ENCODE measurements around the gene MYO1C. TPM values are rescaled to one million over a fixed set of nuclear protein-coding genes. Genes with fewer than 3 reads are reported as not detected.

Gene MYO1C
- total RNA-seq, 1 experiment from 2014 or later = 227 TPM

DNA sequence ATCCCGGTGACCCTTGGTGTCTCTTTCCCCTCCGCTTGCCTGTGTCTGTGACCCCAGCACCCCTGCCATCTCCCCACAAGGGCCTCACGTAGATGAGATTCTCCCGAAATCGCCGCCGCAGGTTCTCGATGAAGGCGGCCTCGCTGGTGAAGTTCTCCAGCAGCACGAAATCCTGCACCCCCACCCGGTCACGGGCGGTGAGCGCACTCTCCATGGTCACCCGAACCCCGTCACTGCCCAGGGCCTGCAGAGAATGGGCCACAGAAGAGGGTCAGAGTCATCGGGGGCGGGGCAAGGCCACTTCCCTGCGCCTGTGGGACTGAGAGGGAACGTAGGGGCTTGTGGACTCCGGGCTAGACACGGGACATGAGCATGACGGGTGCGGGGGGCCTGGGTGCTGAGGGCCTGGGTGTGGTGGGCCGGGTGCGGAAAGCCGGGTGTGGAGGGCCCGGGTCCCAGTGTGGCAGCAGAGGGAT lies 8.4 kb downstream of the MYO1C start:
- Histone ChIP-seq H3K9ac (ENCODE audit: low read length) (peak overlapping the region; percentile 30), H3K27ac (ENCODE audit: low read depth, low read length) (peak overlapping the region; percentile 97), H3K36me3 (ENCODE audit: control insufficient read depth in 1 of 2, insufficient read depth in 2 of 2, low read length in 2 of 2) (peaks cover 18 to 26% of the 10 kb centered on the region in 2 experiments; a peak in 3 of 4 replicates), H3K4me1 (ENCODE audit: control insufficient read depth in 1 of 2, insufficient read depth in 2 of 2, low read length in 2 of 2) (peaks cover 14 to 43% of the 10 kb centered on the region in 2 experiments), H3K4me2 (ENCODE audit: low read length) (peak overlapping the region; percentile 81), H4K20me1 (ENCODE audit: insufficient read depth) (no peaks in the 10 kb centered on the region), H3K4me3 (replicated peaks in 1 of 2; ENCODE audit: low read depth in 1 of 2, low read length in 2 of 2) (peak overlapping the region; percentile 34 to 71), H3K79me2 (ENCODE audit: insufficient read depth, low read length) (peaks cover 38% of the 10 kb centered on the region), H3K9me2 (ENCODE audit: insufficient read depth) (no peaks in the 10 kb centered on the region), H2AFZ (ENCODE audit: low read depth, low read length, poor library complexity, severe bottlenecking) (no peak overlapping the region), H3K27me3 (ENCODE audit: insufficient read depth, low read length) (no peaks in the 10 kb centered on the region), H3K9me3 (ENCODE audit: control insufficient read depth in 1 of 2, insufficient read depth in 1 of 2, low read depth in 1 of 2, low read length in 2 of 2) (no peaks in the 10 kb centered on the region)
- TF ChIP-seq POLR2AphosphoS5 (IDR thresholded peaks at IDR 0.05; ENCODE audit: low read depth, low read length) (0 out of 2 replicates have a peak, but pooled peaks have one; percentile 11), YY1 (IDR thresholded peaks at IDR 0.05; ENCODE audit: extremely low read depth, insufficient replicate concordance, low read depth, low read length) (no peak)
- DNase-seq (ENCODE audit: low read depth, low spot score) (no peak), ATAC-seq (no peak)
- intact Hi-C loops (cut with micrococcal nuclease) = loop anchor here (10.0 kb wide), 1 partner anchor 151 kb away; no protein-coding TSS in a partner anchor
- no TSS peak for BruUV-seq (replicated peaks)
- POLR2A ChIA-PET = interaction anchor here (1.9 kb wide), 1 partner anchor 22 kb away, joined by 16 read pairs; no protein-coding TSS in a partner anchor
- CTCF ChIA-PET = interaction anchor here (0.9 kb wide), 1 partner anchor 146 kb away, joined by 3 read pairs; no protein-coding TSS in a partner anchor
- RAD21 ChIA-PET (ENCODE audit: low non-redundant PET in 1 of 2, low total read pairs in 2 of 2, uncharacterized antibody in 2 of 2, unreplicated experiment in 2 of 2) = no interaction called here

GRCh38 chr17:1482680-1483079 lies 9.8 kb downstream of the MYO1C start:
- Histone ChIP-seq H3K4me3 (replicated peaks in 1 of 2; ENCODE audit: low read depth in 1 of 2, low read length in 2 of 2) (no peak overlapping the region), H3K27me3 (ENCODE audit: insufficient read depth, low read length) (no peaks in the 10 kb centered on the region), H3K9ac (ENCODE audit: low read length) (no peak overlapping the region), H4K20me1 (ENCODE audit: insufficient read depth) (no peaks in the 10 kb centered on the region), H3K79me2 (ENCODE audit: insufficient read depth, low read length) (peaks cover 30% of the 10 kb centered on the region), H3K4me2 (ENCODE audit: low read length) (no peak overlapping the region), H3K9me2 (ENCODE audit: insufficient read depth) (no peaks in the 10 kb centered on the region), H3K36me3 (ENCODE audit: control insufficient read depth in 1 of 2, insufficient read depth in 2 of 2, low read length in 2 of 2) (peaks cover 19 to 37% of the 10 kb centered on the region in 2 experiments; a peak in 3 of 4 replicates), H2AFZ (ENCODE audit: low read depth, low read length, poor library complexity, severe bottlenecking) (no peak overlapping the region), H3K4me1 (ENCODE audit: control insufficient read depth in 1 of 2, insufficient read depth in 2 of 2, low read length in 2 of 2) (peaks cover 6 to 31% of the 10 kb centered on the region in 2 experiments), H3K27ac (ENCODE audit: low read depth, low read length) (no peak overlapping the region; the same call in 1 of the 2 replicates), H3K9me3 (ENCODE audit: control insufficient read depth in 1 of 2, insufficient read depth in 1 of 2, low read depth in 1 of 2, low read length in 2 of 2) (no peaks in the 10 kb centered on the region)
- no TSS peak for BruUV-seq (replicated peaks)
- ChIA-PET RAD21 (ENCODE audit: low non-redundant PET in 1 of 2, low total read pairs in 2 of 2, uncharacterized antibody in 2 of 2, unreplicated experiment in 2 of 2) (no interaction called here), CTCF (no interaction called here), POLR2A (no interaction called here)
- intact Hi-C loops (cut with micrococcal nuclease) = loop anchor here (10.0 kb wide), 1 partner anchor 152 kb away; no protein-coding TSS in a partner anchor
- DNase-seq (ENCODE audit: low read depth, low spot score) (no peak), ATAC-seq (no peak)
- TF ChIP-seq ZFX (IDR thresholded peaks at IDR 0.05) (no peak), POLR2AphosphoS5 (IDR thresholded peaks at IDR 0.05; ENCODE audit: low read depth, low read length) (no peak), FOSL1 (IDR thresholded peaks at IDR 0.05; ENCODE audit: low read depth) (no peak), SRF (IDR thresholded peaks at IDR 0.05; ENCODE audit: low read depth) (no peak), CBX3 (IDR thresholded peaks at IDR 0.05; ENCODE audit: low read depth) (no peak), SP1 (IDR thresholded peaks at IDR 0.05; ENCODE audit: low read depth) (no peak), JUND (IDR thresholded peaks at IDR 0.05) (no peak), CEBPB (IDR thresholded peaks at IDR 0.05; ENCODE audit: low read depth) (no peak), RAD21 (IDR thresholded peaks at IDR 0.05; ENCODE audit: low read depth) (no peak), ZNF274 (IDR thresholded peaks at IDR 0.05; ENCODE audit: low read depth, low read length) (no peak)
- TF ChIP-seq, protein P1, sequence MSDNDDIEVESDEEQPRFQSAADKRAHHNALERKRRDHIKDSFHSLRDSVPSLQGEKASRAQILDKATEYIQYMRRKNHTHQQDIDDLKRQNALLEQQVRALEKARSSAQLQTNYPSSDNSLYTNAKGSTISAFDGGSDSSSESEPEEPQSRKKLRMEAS (IDR thresholded peaks at IDR 0.05) = no peak
- TF ChIP-seq, protein P2, sequence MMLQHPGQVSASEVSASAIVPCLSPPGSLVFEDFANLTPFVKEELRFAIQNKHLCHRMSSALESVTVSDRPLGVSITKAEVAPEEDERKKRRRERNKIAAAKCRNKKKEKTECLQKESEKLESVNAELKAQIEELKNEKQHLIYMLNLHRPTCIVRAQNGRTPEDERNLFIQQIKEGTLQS (IDR thresholded peaks at IDR 0.05) = no peak
- TF ChIP-seq, protein P3, sequence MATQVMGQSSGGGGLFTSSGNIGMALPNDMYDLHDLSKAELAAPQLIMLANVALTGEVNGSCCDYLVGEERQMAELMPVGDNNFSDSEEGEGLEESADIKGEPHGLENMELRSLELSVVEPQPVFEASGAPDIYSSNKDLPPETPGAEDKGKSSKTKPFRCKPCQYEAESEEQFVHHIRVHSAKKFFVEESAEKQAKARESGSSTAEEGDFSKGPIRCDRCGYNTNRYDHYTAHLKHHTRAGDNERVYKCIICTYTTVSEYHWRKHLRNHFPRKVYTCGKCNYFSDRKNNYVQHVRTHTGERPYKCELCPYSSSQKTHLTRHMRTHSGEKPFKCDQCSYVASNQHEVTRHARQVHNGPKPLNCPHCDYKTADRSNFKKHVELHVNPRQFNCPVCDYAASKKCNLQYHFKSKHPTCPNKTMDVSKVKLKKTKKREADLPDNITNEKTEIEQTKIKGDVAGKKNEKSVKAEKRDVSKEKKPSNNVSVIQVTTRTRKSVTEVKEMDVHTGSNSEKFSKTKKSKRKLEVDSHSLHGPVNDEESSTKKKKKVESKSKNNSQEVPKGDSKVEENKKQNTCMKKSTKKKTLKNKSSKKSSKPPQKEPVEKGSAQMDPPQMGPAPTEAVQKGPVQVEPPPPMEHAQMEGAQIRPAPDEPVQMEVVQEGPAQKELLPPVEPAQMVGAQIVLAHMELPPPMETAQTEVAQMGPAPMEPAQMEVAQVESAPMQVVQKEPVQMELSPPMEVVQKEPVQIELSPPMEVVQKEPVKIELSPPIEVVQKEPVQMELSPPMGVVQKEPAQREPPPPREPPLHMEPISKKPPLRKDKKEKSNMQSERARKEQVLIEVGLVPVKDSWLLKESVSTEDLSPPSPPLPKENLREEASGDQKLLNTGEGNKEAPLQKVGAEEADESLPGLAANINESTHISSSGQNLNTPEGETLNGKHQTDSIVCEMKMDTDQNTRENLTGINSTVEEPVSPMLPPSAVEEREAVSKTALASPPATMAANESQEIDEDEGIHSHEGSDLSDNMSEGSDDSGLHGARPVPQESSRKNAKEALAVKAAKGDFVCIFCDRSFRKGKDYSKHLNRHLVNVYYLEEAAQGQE (IDR thresholded peaks at IDR 0.05; ENCODE audit: low read depth) = no peak

Data from HCT116 (cell line).